WI38 (cell line): ENCODE measurements around the gene WRNIP1.

Experiments used
- H3K4me3 ChIP-seq: 2 replicates; pipeline ENCODE4 v1.5.1; 2011; ENCODE audit warnings: low read depth, mild to moderate bottlenecking, control low read depth, low read length
- CTCF ChIP-seq: IDR thresholded peaks from 2 replicates; pipeline ENCODE4 v1.5.1; 2012; ENCODE audit warnings: low read depth, mild to moderate bottlenecking, control low read depth, low read length

Gene WRNIP1

GRCh38 chr6:2810092-2810671 lies 45.0 kb downstream of the WRNIP1 start:
- no peak overlapping the region for H3K4me3 ChIP-seq
- TF ChIP-seq CTCF: no peak

GRCh38 chr6:2812695-2813094 lies 47.5 kb downstream of the WRNIP1 start:
- H3K4me3 ChIP-seq: no peak overlapping the region
- TF ChIP-seq CTCF: no peak

- no peak for TF ChIP-seq CTCF
- H3K4me3 ChIP-seq: no peak overlapping the region
Observed at GRCh38 chr6:2816158-2816557, 51.0 kb downstream of the WRNIP1 start.

GRCh38 chr6:2817903-2818443 lies 52.8 kb downstream of the WRNIP1 start:
- H3K4me3 ChIP-seq: no peak overlapping the region
- no peak for TF ChIP-seq CTCF

GRCh38 chr6:2818593-2818992 lies 53.4 kb downstream of the WRNIP1 start:
- H3K4me3 ChIP-seq: no peak overlapping the region
- no peak for TF ChIP-seq CTCF

GRCh38 chr6:2819115-2819514 lies 53.9 kb downstream of the WRNIP1 start:
- H3K4me3 ChIP-seq: no peak overlapping the region
- TF ChIP-seq CTCF: no peak

- H3K4me3 ChIP-seq: no peak overlapping the region
- no peak for TF ChIP-seq CTCF
Observed at GRCh38 chr6:2819978-2820377, 54.8 kb downstream of the WRNIP1 start.
